GM18861 (cell line): ENCODE measurements around the gene TSHZ1.

Experiments
- ATAC-seq: cut with Tn5 transposase; IDR thresholded peaks from one replicate; pipeline ENCODE4 v1.9.1; 2021; ENCODE audit not compliant: unreplicated experiment

TSHZ1 gene, protein sequence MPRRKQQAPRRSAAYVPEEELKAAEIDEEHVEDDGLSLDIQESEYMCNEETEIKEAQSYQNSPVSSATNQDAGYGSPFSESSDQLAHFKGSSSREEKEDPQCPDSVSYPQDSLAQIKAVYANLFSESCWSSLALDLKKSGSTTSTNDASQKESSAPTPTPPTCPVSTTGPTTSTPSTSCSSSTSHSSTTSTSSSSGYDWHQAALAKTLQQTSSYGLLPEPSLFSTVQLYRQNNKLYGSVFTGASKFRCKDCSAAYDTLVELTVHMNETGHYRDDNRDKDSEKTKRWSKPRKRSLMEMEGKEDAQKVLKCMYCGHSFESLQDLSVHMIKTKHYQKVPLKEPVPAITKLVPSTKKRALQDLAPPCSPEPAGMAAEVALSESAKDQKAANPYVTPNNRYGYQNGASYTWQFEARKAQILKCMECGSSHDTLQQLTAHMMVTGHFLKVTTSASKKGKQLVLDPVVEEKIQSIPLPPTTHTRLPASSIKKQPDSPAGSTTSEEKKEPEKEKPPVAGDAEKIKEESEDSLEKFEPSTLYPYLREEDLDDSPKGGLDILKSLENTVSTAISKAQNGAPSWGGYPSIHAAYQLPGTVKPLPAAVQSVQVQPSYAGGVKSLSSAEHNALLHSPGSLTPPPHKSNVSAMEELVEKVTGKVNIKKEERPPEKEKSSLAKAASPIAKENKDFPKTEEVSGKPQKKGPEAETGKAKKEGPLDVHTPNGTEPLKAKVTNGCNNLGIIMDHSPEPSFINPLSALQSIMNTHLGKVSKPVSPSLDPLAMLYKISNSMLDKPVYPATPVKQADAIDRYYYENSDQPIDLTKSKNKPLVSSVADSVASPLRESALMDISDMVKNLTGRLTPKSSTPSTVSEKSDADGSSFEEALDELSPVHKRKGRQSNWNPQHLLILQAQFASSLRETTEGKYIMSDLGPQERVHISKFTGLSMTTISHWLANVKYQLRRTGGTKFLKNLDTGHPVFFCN (N-terminal part only)

DNA sequence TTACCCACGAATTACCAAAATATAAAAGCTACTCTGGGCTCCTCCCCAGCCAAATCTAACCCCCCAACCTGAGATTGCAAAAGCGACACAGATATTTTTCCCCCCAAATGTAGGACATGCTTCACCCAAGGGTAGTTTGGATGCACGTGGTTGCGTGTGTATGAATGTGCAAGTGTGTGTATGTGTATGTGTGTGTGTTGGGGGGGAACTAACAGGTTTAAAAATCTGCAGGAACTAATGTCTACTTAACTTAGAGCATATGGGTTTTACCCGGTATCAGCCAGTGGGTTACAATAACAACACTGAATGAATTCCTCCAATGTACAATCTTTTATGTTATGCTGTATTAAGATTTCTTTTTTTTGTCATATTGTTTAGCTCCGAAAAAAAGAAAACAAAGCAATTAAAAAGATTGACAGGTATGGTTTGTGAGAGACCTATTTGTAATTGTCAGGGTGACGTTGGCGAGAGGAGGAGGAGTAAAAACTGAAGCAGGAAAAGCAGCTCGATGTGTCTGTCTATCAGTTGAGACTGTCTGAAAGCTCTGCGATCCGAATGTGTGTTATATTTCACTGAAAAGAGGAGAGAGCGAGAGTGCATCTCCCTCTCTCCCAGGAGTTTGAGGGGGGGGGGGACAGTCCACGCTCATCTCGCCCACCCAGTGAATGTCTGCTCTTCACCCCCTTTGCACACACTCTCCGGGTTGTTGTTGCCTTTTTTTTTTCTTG, at the start of gene TSHZ1:
Gene TSHZ1, plus strand, starts transcription at position 524 of the 728 bp plus-strand sequence. CDS start 1,080 bp downstream, outside the sequence.
- peak; percentile 58 for ATAC-seq

DNA sequence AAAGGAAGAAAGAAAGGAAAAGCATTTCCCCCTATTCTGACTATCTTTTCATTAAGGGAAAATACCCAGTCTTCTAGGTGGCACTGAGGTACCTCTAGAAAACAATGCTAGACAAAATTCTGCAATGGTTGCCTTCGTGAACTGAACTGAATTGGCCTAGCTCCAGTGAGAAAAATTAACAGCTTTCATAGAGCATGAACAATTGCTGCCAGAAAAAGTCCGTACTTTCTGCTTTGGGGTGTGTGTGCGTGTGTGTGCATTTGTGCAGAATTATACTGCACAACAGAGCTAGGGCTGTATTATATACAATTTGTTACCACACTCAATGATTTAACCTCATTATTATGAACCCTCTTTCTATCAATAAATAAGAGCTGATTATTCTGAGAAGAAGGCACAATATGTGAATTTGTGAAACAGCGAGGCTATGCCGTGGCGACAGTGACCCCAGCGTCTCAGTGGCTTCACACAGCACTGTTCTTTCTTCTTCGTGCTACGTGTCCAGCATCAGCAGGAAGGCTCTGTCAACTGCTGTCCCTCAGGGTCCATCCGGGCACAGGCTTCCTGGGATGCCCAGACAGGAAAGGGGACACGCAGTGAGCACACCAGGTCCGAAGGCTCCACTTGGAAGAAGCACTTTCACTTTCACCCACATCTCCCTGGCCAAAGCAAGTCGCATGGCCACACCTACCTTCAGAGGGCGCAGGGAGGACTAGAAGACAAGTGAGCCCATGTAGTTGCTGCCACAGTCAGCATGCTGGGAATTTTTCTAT, 49.2 kb upstream of the TSHZ1 start:
- no peak for ATAC-seq

DNA sequence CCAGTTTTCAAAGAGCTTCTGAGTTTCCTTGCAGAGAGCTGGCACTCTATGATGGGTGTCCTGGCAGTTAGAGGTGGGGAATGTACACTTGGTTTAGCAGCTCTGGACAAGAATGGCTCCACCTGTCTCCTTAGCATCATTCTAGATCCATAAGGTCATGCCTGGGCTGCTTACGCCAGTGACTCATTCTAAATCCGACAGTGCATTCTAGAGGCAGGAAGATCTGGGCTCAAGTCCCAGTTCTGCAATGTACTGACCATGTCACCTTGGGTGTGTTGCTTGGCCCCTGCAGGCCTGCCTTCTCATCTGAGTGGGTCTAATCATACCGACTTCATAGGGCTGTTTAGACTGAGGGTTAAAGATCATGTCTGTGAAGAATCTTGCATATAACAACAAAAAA, 48.1 kb upstream of the TSHZ1 start:
- no peak for ATAC-seq

DNA sequence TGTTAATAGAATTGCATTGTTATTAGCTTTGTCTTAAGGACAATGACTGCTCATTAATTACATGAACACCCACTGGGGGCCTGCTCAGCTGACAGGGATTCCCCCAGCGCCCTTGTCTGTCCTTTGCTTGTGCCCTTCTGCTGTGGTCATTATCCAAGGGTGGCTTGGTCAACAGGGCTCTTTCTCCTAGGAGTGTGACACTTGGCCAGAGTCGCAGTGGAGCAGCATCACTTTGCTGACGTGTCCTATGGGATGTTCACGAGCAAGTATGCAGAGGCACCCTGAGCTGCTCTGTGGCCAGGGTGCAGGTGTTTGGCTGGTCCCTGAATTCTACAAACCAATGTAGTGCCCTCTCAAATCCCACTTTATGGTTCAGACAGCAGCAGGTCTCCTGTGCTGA, 47.6 kb upstream of the TSHZ1 start:
- ATAC-seq: no peak

DNA sequence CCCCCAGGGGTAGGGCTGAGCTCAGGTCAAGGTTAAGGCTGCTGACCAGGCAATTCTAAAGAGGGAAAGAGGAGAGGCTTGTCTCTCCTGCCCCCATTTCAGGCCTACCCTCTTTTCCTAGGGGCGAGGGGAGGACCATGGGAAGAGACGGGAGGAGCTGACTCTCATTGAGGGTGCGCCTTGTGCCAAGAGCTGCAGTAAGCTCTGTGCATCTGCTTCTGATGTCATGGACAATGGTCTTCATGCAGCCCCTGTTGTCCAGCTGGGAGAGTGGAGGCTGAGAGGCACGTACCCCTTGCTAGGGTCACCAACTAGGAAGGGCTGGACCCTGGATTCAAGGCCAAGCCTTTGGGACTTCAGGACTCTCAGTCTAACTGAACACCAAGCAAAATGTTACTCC, 46.9 kb upstream of the TSHZ1 start:
- no peak for ATAC-seq

DNA sequence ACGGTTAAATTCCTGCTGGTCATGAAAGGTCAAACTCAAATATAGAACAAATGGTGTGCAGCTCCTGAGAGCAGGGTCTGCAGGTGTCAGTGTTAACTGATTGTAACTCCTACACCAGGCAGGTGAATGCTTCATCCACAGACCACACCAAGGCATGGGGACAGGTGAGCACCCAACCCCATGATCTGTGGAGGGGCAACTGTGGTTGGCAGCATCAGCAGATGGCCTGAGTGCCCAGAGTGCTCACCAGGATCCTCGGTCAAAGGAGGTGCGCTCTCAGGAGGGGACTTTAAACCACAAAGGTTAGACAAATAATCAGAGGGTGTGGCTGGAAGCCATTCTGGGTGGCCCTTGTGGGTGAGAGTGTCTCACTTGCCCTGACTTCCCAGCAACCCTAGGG, 46.1 kb upstream of the TSHZ1 start:
- ATAC-seq: no peak

DNA sequence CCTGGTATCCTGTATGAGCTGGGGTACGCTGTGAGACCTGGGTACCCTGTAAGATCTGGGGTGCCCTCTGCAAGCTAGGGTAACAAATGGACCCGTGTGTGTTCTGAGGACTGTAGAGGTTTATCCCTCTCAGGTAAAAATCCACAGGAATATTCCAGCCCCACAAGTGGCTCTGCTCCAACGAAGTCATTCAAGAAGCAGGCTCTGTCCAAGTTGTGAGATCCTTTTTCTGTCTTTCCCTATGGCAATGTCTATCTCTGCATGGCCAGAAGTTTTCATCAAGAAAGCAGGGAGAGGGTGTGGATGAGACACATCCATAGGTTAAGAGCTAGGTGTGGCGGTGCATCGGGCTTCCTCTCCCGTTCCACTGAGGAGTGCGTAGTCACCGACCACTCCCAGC, 44.7 kb upstream of the TSHZ1 start:
- ATAC-seq: no peak

DNA sequence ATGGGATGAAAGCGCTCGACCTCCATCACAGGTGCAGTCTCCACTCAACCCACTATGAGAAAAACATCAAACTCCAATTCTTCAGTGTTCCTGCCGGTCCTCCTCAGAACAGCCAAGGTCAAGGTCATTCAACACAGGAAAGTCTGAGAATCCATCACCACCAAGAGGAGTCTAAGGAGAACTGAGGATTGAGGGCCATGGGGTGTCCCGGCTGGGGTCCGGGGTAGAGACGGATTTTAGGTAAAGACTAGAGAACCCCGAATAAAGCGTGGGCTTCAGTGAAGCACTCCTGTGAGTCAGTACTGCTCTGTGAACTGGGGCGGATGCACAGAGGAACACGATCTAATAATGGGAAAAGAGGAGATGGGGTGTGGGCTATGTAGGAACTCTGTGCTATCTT, 43.5 kb upstream of the TSHZ1 start:
- no peak for ATAC-seq

DNA sequence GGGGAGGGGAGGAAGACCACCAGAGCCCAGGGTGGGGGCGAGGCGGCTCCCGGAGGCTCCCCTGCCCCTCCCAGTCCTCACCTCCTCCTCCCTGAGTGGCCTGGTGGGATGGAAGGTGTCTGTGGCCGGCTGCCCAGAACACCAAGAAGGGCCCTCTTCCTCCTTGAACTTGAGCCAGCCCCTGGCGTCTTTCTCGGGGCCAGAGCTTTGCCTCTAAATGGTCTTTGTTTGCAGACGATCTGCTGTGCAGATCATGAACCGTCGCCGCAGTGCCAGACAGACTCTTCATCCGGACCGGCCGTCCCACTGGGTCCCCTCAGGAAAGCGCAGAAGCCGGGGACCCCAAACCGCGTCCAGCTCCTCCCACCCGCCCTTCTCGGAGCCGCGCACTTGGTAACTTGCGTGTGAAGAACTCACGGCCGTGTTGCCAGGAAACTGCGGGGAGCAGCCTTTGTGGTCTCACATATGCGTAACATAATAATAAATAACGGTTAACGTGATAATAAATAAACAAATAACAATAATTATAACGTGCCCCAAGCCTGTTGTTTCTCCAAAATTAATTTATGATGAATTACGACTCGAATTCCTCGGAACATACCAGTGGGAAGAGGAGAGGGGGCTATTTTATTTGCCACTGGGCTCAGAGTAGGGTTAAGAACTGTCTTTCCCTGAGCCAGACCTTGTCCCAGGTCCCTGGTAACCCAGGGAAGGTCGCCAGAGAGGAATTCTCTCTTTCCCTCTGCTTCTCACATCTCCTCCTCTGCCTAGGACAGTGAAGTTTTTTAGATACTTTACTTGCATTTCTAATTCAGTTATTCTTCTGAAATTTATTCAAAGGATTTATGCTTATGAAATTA, 42.6 kb upstream of the TSHZ1 start:
- no peak for ATAC-seq

DNA sequence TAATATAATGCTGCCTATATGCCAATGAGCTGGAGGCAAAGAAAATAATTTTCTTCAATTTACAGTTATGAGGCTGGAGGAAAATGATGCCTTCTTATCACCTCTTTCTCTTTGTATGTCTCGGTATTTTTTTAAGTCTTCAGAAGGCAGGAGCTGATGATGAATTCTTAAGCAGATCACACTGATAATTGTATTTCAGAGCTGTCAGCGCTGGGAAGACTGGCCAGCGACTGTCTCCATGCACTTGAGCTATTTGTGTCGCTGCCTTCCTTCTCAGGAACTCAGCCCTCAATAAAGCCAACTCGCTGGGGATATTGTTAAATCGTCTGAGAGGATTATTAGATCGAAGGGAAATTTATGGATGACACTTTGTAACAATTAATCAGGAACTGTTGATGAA, 42.0 kb upstream of the TSHZ1 start:
- ATAC-seq: no peak

DNA sequence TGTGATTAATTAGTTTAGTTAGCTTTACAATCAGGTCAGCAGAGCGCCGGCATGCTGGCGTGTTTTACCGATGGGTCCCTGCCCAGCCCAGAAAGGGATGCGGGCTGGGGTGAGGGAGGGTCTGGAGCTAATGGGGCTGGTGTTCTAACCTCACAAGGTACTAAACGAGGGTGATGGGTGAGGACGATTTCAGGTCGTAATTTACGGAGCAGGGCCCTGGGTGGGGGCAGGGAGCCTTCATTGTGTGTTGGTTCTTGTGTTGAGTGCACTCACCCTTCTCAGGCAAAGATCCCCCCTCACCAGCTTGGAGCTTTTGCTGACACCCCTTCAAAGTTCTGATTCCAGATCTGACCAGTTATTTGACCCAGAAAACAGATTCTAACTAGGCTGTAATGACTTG, 41.2 kb upstream of the TSHZ1 start:
- no peak for ATAC-seq

DNA sequence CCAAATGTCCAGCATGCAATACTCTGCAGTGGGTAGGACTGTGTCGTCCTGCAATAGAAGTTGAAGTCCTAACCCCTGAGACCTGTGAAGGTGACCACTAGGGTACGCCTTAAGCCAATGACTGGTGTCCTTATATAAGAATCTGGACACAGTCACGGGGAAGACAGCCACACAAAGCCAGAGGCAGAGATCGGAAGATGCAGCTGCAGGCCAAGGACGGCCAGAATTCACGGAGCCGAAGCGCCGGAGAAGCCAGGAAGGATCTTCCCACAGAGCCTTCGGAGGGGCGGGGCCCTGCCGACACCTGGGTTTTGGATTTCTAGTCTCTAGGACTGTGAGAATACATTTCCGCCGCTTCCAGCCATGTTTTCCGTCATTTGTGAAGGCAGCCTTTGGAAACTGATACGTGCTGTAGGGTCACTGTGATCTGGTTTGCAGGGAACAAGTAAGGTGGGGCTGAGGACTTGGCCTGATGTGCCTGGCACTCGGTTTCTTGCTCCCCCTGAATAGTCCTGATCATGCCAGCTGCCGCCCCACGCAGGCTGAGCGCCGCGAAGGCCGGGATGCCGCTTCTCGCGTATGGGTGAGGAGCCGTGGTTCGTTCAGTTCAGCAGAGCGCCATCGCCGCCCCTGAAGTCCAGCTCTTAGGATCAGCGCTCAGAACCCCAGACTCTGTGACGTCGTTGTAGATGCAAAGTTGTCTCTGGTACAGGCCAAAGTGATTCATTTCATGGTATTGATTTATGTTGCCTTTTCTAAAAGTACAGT, 40.4 kb upstream of the TSHZ1 start:
- ATAC-seq: no peak

DNA sequence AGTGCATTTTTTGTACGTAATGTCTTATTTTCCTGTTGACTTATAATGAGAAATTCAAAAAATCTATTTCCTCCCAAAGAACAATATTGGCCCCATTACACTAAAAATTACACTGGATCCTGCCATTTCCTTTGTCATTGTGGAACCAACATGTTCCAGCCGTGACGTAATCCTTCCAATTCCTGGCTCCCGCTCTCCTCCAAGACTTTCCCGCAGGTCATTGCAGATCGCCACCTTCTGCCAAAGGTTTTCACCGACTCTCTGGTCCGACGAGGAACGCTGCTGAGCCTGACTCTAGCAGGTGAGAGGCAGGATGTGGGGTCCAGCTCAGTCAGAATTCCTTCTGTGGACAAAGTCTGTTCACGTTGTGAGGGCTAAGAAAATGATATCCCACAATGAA, 39.7 kb upstream of the TSHZ1 start:
- no peak for ATAC-seq

DNA sequence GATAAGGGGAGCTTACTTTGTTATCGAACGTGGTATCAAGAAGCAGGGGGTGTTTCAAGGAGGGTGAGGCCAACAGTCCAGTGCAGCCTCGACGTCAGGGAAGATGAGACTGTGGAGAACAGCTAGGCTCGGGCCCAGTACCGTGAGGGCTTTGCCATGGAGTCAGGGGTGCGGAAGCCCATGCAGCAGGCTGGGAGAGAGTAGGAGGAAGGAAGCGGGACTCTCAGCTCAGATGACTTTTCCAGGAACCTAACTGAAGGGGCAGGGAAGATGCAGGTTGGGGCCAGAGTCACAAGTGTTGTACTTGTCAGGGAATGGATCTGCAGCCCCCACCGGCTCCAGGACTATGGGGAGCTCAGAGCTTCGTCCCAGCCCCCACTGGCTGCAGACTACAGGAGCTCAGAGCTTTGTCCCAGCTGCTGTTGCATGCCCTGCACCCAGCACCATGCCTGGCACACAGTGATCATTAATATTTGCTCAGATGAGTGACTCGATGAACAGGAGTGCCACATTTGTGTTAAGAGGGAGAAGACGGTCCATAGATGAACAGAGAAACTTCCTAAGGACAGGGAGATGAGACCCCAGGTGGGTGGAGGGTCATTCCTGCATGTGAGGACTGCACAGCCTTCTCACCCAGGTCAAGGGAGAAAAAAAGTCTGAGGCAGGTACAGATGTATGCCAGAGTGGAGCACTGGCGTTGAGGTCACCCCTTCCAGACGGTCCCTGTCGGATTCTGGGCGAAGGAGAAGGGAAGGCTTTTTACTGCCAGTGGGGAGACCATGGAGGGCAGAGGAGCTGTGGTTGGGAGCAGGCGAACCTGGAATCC, 38.1 kb upstream of the TSHZ1 start:
- ATAC-seq: no peak

DNA sequence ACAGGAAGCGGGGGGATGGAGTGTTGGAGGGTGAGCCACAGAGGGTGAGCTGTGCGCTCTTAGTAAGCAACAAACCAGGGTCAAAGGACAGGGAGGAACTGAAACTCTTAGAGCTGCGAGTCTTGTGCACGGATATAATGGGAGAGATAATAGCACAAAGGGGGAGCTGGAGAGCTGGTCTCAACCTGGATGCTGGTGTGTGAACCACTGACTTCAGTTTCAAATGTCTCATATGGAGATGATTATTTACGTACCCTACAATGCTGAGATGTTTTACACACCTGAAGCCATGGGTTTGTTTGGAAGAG, 37.5 kb upstream of the TSHZ1 start:
- peak; percentile 100 for ATAC-seq

DNA sequence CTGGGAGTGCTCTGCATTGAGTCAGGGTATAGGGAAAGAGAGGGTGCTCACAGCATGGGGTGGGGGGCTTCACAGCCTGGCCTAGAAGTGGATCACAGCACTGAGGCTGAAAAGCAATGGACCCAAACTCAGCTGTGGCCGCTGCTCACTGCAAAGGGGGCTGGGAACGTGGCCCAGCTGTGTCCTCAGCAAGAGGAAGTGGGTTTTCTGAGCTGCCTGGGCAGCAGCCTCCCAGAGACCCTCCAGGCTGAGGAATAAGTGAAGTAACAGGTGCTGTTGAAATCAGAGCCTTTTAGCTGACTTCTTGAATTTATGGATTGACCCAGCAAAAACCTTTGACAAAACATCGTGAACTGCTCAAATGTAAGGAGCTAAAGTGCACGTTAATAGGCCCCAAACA, 36.9 kb upstream of the TSHZ1 start:
- no peak for ATAC-seq

DNA sequence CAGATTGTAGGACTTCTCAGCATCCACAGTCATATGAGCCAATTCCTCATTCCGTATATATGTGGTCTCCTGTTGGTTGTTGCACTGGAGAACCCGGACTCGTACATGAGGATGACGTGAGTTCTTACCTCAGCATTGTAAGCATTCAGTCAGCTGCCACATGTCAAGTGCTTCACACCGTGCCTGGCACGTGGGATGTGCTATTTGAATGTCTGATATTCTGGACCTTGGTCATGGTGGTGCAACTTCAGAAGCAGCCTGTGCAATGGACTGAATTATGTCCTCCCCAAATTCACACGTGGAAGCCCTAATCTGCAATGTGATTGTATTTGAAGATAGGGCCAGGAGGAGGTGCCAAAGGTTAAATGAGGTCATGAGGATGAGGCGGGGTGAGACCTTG, 33.7 kb upstream of the TSHZ1 start:
- no peak for ATAC-seq

DNA sequence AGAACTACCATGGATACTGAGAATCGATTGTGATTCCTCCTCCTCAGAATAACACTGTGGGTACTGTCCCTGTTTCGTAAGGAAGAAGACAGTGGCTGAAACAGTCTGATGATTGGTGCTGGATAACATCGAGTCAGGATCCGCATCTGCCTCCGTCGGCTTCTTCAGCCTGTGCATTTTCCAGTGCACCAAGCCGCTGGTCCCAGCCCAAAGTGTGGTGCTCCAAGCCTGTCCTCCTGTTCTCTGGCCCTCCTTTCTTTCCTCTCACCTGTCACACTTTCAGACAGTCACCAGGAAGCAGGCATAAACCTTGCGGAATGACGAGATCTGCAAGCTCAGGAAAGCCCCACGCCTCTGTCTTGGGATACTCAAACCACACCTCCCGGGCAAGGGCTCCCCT, 32.2 kb upstream of the TSHZ1 start:
- ATAC-seq: no peak
